Activated CD4-positive, alpha-beta T cell treated with anti-CD3 and anti-CD28 coated beads for 36 hours (primary cell): Measurements from ENCODE around the gene TNC. TPM values are rescaled to one million over a fixed set of nuclear protein-coding genes. Genes with fewer than 3 reads are reported as not detected.

ENCODE experiments used
- ATAC-seq: fragments of 200-7000 bp; cut with Tn5 transposase; one replicate; pipeline ENCODE4 v1.10.0; 2021; ENCODE audit warnings: mild to moderate bottlenecking, moderate library complexity
- CTCF ChIA-PET: fragments of 350-600 bp; sonication (Branson Sonifier 250); formaldehyde crosslinking; loops from one replicate; lab custom pipeline; 2021; ENCODE audit warnings: antibody characterized with exemption; lab: Charles Lee
- POLR2A ChIA-PET: fragments of 350-600 bp; sonication (Branson Sonifier 250); formaldehyde crosslinking; loops from one replicate; lab custom pipeline; 2021; ENCODE audit warnings: antibody characterized with exemption, inconsistent platforms; lab: Charles Lee
- DNase-seq: peaks from one replicate; pipeline ENCODE4 v3.0.0-alpha.2; 2020
- H3K27ac Mint-ChIP-seq: one replicate; pipeline ENCODE4 v1.8.0; 2021; ENCODE audit warnings: mixed read lengths
- H3K27me3 Mint-ChIP-seq: one replicate; pipeline ENCODE4 v1.8.0; 2021; ENCODE audit warnings: mixed read lengths
- H3K36me3 Mint-ChIP-seq: one replicate; pipeline ENCODE4 v1.8.0; 2021; ENCODE audit warnings: low read depth, mixed read lengths
- H3K4me1 Mint-ChIP-seq: one replicate; pipeline ENCODE4 v1.8.0; 2021; ENCODE audit warnings: mixed read lengths
- H3K4me3 Mint-ChIP-seq: one replicate; pipeline ENCODE4 v1.8.0; 2021; ENCODE audit warnings: mild to moderate bottlenecking, moderate library complexity, mixed read lengths
- H3K9me3 Mint-ChIP-seq: one replicate; pipeline ENCODE4 v1.8.0; 2021; ENCODE audit warnings: low read depth, mixed read lengths
- intact Hi-C, 2 experiments: fragments of 100-400 bp; cut with DNase I in 1 of 2; cut with micrococcal nuclease in 1 of 2; formaldehyde crosslinking; loops; one replicate each; pipeline versions ENCODE4 v1.14.2 to v1.15.1; 2022 to 2024; cut with DNase I, micrococcal nuclease
- total RNA-seq, 2 experiments: library from RNA; stranded (reverse); gene quantifications; one replicate each; pipeline ENCODE4 v1.2.3, GENCODE V29; 2021

Gene TNC
- total RNA-seq, 2 experiments from 2014 or later, result 0.11 to 0.90 TPM

DNA sequence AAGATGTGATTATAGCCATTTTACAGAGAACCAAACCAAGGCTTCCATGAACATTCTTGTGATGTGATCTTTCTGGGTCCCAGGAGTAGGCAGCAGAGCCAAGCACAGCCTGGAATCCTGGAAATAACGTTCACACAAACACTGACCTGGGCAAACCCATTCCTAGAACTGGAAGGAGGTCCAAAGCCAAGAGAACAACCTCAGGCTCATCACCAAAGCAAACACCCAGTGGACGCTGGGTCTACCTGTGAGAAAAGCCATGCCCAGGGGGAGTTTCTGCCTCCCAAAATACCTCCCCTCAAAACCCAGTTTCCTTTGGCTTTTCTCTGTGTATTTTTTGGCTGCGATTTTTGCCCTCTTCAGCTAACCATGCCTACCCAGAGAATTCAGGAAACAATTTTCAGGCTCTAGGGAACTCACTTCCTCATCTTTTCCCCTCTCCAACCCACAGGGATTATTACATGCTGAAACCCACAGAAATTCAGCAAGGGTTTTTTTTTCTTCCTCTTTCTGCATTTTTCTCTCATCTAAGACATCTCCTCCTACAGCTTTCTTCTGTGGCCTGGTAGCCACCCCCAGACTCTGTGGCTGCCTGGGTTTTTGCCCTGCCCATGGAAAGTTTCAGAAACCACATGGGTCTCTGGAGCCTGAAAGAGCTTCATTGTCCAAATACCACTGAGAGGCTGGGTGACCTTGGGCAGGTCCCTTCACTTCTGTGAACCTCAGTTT lies 75.0 kb downstream of the TNC start:
- Mint-ChIP-seq H3K4me3 (no peak overlapping the region), H3K27ac (peak overlapping the region; percentile 9), H3K4me1 (peaks cover 15% of the 10 kb centered on the region), H3K36me3 (no peaks in the 10 kb centered on the region), H3K27me3 (peaks cover 15% of the 10 kb centered on the region), H3K9me3 (no peaks in the 10 kb centered on the region)
- intact Hi-C loops, result no loop called here
- DNase-seq (peak; percentile 50), ATAC-seq (peak; percentile 57)
- ChIA-PET POLR2A (interaction anchor here (0.6 to 0.7 kb wide), 2 partner anchors 165 to 352 kb away, joined by 4 to 6 read pairs; no protein-coding TSS in a partner anchor), CTCF (no interaction called here)

- ChIA-PET POLR2A (no interaction called here), CTCF (interaction anchor here (1.1 to 1.9 kb wide), 3 partner anchors 9 to 359 kb away, joined by 3 to 4 read pairs (median 4); no protein-coding TSS in a partner anchor)
- Mint-ChIP-seq H3K4me3 (no peak overlapping the region), H3K36me3 (no peaks in the 10 kb centered on the region), H3K27me3 (peaks cover 7% of the 10 kb centered on the region), H3K4me1 (peaks cover 39% of the 10 kb centered on the region), H3K27ac (no peak overlapping the region), H3K9me3 (no peaks in the 10 kb centered on the region)
- intact Hi-C loops, result loop anchor here (1.0 to 5.0 kb wide), 2 partner anchors 42 to 168 kb away; no protein-coding TSS in a partner anchor
- DNase-seq, result no peak
- ATAC-seq, result no peak
These were observed 78.3 kb downstream of the TNC start for GRCh38 chr9:115039516-115040120.

- Mint-ChIP-seq H3K9me3 (no peaks in the 10 kb centered on the region), H3K4me3 (no peak overlapping the region), H3K27me3 (peaks cover 7% of the 10 kb centered on the region), H3K27ac (peak overlapping the region; percentile 38), H3K36me3 (no peaks in the 10 kb centered on the region), H3K4me1 (peaks cover 30% of the 10 kb centered on the region)
- DNase-seq, result no peak
- ATAC-seq, result no peak
- CTCF ChIA-PET, result interaction anchor here (0.7 to 1.5 kb wide), 3 partner anchors 9 to 357 kb away, joined by 3 to 5 read pairs (median 4); no protein-coding TSS in a partner anchor
- intact Hi-C loops, result loop anchor here in 1 of 2 experiments (5.0 kb wide), 1 partner anchor 169 kb away; no protein-coding TSS in a partner anchor
- POLR2A ChIA-PET, result no interaction called here
These were observed 79.8 kb downstream of the TNC start for GRCh38 chr9:115038178-115038577.

GRCh38 chr9:115036691-115037090 lies 81.3 kb downstream of the TNC start:
- DNase-seq (no peak), ATAC-seq (peak; percentile 30)
- Mint-ChIP-seq H3K36me3 (no peaks in the 10 kb centered on the region), H3K4me3 (no peak overlapping the region), H3K27ac (peak overlapping the region; percentile 21), H3K9me3 (no peaks in the 10 kb centered on the region), H3K4me1 (peaks cover 24% of the 10 kb centered on the region), H3K27me3 (peaks cover 7% of the 10 kb centered on the region)
- ChIA-PET POLR2A (interaction anchor here (0.7 kb wide), 1 partner anchor 69 kb away, joined by 3 read pairs; no protein-coding TSS in a partner anchor), CTCF (interaction anchor here (1.4 to 1.5 kb wide), 2 partner anchors 22 to 339 kb away, joined by 4 to 5 read pairs; no protein-coding TSS in a partner anchor)
- intact Hi-C loops, result loop anchor here (1.0 to 5.0 kb wide), 7 partner anchors 30 to 345 kb away; partner anchors contain the start of gene TNFSF8 (in 1 of the 2)

DNA sequence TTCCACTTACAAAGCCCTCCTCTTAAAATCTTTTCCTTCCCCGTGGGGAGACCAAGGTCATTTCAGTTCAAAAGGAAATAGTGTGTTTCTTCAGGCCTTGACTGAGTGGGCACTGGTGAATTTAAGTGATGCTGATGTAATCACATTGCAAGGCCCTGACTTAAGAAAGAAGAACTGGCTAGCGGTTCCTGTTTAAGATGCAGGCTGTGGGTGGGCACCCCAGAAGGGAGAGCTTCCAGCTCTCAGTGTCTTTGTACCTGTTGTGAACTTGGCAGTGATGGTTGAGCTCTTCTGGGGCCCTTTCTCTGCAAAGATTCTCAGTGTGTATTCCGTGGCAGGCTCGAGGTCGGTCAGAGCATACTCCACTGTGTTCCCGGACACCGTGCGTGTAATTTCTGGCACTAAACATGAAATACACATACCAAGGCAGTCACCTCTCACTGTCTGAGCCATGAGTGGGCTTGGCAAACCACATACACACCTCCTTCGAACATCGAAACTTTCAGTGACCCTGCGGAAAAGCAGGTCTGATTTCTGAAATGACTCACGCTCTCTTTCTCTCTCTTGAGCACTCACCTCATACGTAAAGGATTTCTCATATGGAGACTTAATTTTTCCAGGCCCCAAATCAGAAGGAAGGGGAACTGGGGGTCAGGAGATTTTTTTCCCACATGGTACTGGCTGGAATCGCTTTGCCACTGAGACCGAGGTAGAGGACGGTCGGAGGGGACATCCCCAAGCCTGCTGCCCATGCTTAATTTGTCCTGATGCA lies 81.9 kb downstream of the TNC start:
- Mint-ChIP-seq H3K4me1 (peaks cover 24% of the 10 kb centered on the region), H3K9me3 (no peaks in the 10 kb centered on the region), H3K27ac (peak overlapping the region; percentile 84), H3K27me3 (peaks cover 7% of the 10 kb centered on the region), H3K36me3 (no peaks in the 10 kb centered on the region), H3K4me3 (peak overlapping the region; percentile 1)
- POLR2A ChIA-PET, result interaction anchor here (0.7 to 1.0 kb wide), 4 partner anchors 46 to 345 kb away, joined by 3 to 7 read pairs (median 4); no protein-coding TSS in a partner anchor
- CTCF ChIA-PET, result interaction anchor here (1.4 kb wide), 2 partner anchors 22 to 338 kb away, joined by 4 to 6 read pairs; no protein-coding TSS in a partner anchor
- intact Hi-C loops, result loop anchor here (1.0 to 5.0 kb wide), 7 partner anchors 29 to 345 kb away; partner anchors contain the start of gene TNFSF8 (in 1 of the 2)
- DNase-seq (peak; percentile 71), ATAC-seq (peak; percentile 87)

DNA sequence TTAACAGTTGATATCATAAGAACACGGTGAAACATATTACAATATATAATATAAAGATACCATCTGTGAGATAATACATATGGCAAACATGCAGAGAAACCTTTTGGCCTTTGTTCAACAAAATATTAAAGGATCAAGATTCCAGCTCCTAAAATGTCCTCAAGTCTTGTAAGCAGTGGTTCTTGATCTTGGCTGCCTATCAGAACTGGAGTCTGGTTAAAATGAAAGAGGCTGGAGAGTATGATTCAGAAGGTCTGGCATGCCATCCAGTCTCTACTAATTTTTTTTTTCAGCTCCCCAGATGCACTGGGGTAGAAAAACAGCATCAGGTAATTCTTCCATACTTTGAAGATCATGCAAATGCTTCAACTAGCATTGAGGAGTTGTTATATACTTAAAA lies 83.2 kb downstream of the TNC start:
- no peaks in the 10 kb centered on the region for H3K9me3 Mint-ChIP-seq
- DNase-seq (no peak), ATAC-seq (no peak)
- POLR2A ChIA-PET, result no interaction called here
- CTCF ChIA-PET, result interaction anchor here (0.6 kb wide), 2 partner anchors 126 to 380 kb away, joined by 3 to 4 read pairs; no protein-coding TSS in a partner anchor
- intact Hi-C loops, result loop anchor here in 1 of 2 experiments (5.0 kb wide), 1 partner anchor 172 kb away; no protein-coding TSS in a partner anchor
- H3K27ac Mint-ChIP-seq, result peak overlapping the region; percentile 59
- H3K27me3 Mint-ChIP-seq, result peaks cover 7% of the 10 kb centered on the region
- H3K36me3 Mint-ChIP-seq, result no peaks in the 10 kb centered on the region
- no peak overlapping the region for H3K4me3 Mint-ChIP-seq
- peaks cover 24% of the 10 kb centered on the region for H3K4me1 Mint-ChIP-seq

- ATAC-seq (no peak), DNase-seq (no peak)
- Mint-ChIP-seq H3K27ac (no peak overlapping the region), H3K9me3 (no peaks in the 10 kb centered on the region), H3K36me3 (no peaks in the 10 kb centered on the region), H3K27me3 (peaks cover 3% of the 10 kb centered on the region), H3K4me3 (no peak overlapping the region), H3K4me1 (peaks cover 24% of the 10 kb centered on the region)
- ChIA-PET POLR2A (no interaction called here), CTCF (interaction anchor here (0.6 kb wide), 1 partner anchor 14 kb away, joined by 3 read pairs; no protein-coding TSS in a partner anchor)
- intact Hi-C loops, result no loop called here
These were observed 84.2 kb downstream of the TNC start for GRCh38 chr9:115033800-115034199.

DNA sequence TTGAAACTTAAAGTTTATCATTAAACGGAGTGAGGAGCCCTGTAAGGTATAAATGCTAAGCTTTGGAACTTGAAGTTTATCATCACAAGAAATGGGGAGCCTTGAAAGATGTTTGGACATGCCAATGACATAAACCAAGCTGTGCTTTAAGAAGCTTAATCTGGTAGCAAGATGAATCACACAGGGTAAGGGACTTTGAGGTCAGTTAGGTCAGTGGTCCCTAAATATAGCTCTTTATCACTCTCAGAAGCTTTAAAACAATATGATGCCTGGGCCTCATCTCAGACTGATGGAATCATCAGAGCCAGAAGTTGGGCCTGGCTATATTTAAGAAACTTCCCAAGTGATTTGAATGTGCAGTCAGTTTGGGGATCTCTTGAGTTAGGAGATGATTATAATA lies 85.7 kb downstream of the TNC start:
- Mint-ChIP-seq H3K36me3 (no peaks in the 10 kb centered on the region), H3K9me3 (no peaks in the 10 kb centered on the region), H3K27ac (no peak overlapping the region), H3K4me3 (no peak overlapping the region), H3K27me3 (peaks cover 3% of the 10 kb centered on the region), H3K4me1 (peaks cover 24% of the 10 kb centered on the region)
- ChIA-PET CTCF (interaction anchor here (0.5 to 1.4 kb wide), 3 partner anchors 16 to 414 kb away, joined by 3 to 4 read pairs (median 4); no protein-coding TSS in a partner anchor), POLR2A (no interaction called here)
- intact Hi-C loops, result no loop called here
- DNase-seq (no peak), ATAC-seq (no peak)

DNA sequence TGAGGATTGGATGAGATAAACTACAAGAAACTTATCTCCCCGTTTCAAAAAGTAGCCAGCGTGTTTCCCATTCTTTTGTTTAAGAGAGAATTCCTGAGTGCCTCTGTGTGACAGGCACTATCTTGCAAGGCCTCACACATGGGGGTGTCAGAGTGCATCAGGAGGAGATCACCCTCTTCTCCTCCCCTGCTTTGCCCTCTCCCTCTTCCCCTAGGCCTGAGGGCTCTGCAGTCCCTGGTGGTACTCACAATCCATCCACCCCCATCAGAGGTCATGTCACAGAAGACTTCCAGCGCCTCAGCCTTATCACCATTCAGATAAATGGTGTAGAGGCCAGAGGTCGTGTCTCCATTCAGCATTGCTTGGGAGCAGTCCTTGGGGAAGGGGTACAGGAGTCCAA lies 88.0 kb downstream of the TNC start:
- POLR2A ChIA-PET, result no interaction called here
- Mint-ChIP-seq H3K27me3 (peaks cover 3% of the 10 kb centered on the region), H3K9me3 (no peaks in the 10 kb centered on the region)

DNA sequence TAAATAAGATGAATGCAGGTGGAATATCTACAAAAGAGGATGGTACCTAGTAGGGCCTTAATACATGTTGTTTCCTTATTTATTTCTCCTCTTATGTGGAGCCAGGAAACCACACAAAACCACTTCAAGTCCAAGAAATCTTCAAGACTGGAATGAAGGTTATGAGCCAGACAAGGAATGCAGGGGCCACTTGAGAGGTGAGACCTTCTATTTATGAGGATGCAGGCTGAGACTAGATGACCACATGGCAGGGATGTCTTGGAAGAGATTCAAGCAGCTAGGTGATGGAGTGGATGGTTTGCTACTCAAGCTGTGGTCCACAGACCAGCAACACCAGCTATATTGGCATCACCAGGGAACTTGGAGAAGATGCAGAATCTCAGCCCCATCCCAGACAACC lies 92.2 kb downstream of the TNC start:
- ChIA-PET CTCF (interaction anchor here (0.7 to 0.8 kb wide), 2 partner anchors 11 to 362 kb away, joined by 3 to 6 read pairs; no protein-coding TSS in a partner anchor), POLR2A (no interaction called here)
- ATAC-seq, result no peak
- intact Hi-C loops, result no loop called here
- no peak for DNase-seq
- H3K4me3 Mint-ChIP-seq, result no peak overlapping the region
- H3K9me3 Mint-ChIP-seq, result no peaks in the 10 kb centered on the region
- no peaks in the 10 kb centered on the region for H3K36me3 Mint-ChIP-seq
- no peaks in the 10 kb centered on the region for H3K27me3 Mint-ChIP-seq
- H3K27ac Mint-ChIP-seq, result no peak overlapping the region
- H3K4me1 Mint-ChIP-seq, result no peaks in the 10 kb centered on the region

More for the DNA sequence above, 88.0 kb downstream of the TNC start:
- Mint-ChIP-seq H3K4me1 (peaks cover 1% of the 10 kb centered on the region), H3K4me3 (no peak overlapping the region), H3K27ac (no peak overlapping the region), H3K36me3 (no peaks in the 10 kb centered on the region)
- ATAC-seq (no peak), DNase-seq (no peak)
- intact Hi-C loops, result no loop called here
- CTCF ChIA-PET, result interaction anchor here (1.0 kb wide), 1 partner anchor 16 kb away, joined by 3 read pairs; no protein-coding TSS in a partner anchor
